ENCODE results near the gene MELTF.
"Not testable (repeated sequence)": the region's sequence is repeated elsewhere in the genome, so short reads cannot be mapped to it uniquely, and the experiment has no call there.

MELTF gene

GRCh38 chr3:197029511-197030167 lies at the start of gene MELTF:
TSS of gene MELTF (minus strand) at chr3:197029817. CDS start at chr3:197029702, 115 bp downstream.
- peak; percentile 50 for DNase-seq

GRCh38 chr3:197076415-197076814 lies 46.8 kb upstream of the MELTF start:
- DNase-seq = no peak

- no peak for DNase-seq
Observed at GRCh38 chr3:197068077-197068476, 38.5 kb upstream of the MELTF start.

- DNase-seq = no peak
Observed at GRCh38 chr3:197064771-197065170, 35.2 kb upstream of the MELTF start.

GRCh38 chr3:197062446-197062845 lies 32.8 kb upstream of the MELTF start:
- no peak for DNase-seq

- DNase-seq = not testable (repeated sequence)
Observed at GRCh38 chr3:197051637-197052036, 22.0 kb upstream of the MELTF start.

- DNase-seq = no peak
Observed at GRCh38 chr3:197050511-197050910, 20.9 kb upstream of the MELTF start.

GRCh38 chr3:197042539-197042938 lies 12.9 kb upstream of the MELTF start:
- DNase-seq = no peak

GRCh38 chr3:197041875-197042488 lies 12.4 kb upstream of the MELTF start:
- no peak for DNase-seq

- DNase-seq = no peak
Observed at GRCh38 chr3:197040658-197041057, 11.0 kb upstream of the MELTF start.

- no peak for DNase-seq
Observed at GRCh38 chr3:197038679-197039462, 9.3 kb upstream of the MELTF start.

GRCh38 chr3:197035577-197035976 lies 6.0 kb upstream of the MELTF start:
- DNase-seq = no peak

- not testable (repeated sequence) for DNase-seq
Observed at GRCh38 chr3:197034778-197035177, 5.2 kb upstream of the MELTF start.

- not testable (repeated sequence) for DNase-seq
Observed at GRCh38 chr3:197033764-197034163, 4.1 kb upstream of the MELTF start.

- DNase-seq = peak; percentile 29
Observed at GRCh38 chr3:197031315-197032285, 2.0 kb upstream of the MELTF start.

- no peak for DNase-seq
Observed at GRCh38 chr3:197030379-197031314, 1.0 kb upstream of the MELTF start.

GRCh38 chr3:197028728-197029510 lies 698 bp downstream of the MELTF start:
- peak; percentile 8 for DNase-seq

- no peak for DNase-seq
Observed at GRCh38 chr3:197027896-197028727, 1.5 kb downstream of the MELTF start.

- DNase-seq = no peak
Observed at GRCh38 chr3:197027151-197027895, 2.3 kb downstream of the MELTF start.
